Measurements from ENCODE around the gene OR2B3. TPM values are rescaled to one million over a fixed set of nuclear protein-coding genes. Genes with fewer than 3 reads are reported as not detected.

Gene OR2B3
- total and polyA plus RNA-seq, 9 donors, result not detected

DNA sequence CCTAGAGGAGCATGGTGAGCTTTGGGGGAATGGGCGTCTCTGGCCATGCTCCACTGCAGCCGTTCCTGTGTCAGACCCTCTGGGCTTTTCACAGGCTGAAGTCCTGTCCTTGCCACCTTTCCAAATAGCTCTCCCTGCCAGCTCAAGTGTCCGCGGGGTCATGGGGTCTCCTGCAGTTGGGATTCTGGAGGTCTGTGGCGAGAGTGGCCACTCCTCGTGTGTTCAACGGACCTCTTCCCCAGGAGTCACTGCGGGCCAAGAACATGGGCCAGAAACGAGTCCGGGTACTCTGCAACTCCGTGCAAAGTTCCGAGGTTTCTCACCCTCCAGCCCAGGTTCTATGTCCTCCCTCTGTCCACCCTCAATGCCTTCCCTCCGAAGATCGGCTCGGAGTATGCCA, 4.7 kb downstream of the OR2B3 start:
- no peak for DNase-seq
- Histone ChIP-seq H3K36me3 (ENCODE audit: control insufficient read depth, insufficient read depth, low read length) (no peaks in the 10 kb centered on the region), H3K4me3 (ENCODE audit: low read length) (no peak overlapping the region), H3K27me3 (ENCODE audit: control insufficient read depth, insufficient read depth, low read length) (no peaks in the 10 kb centered on the region), H3K27ac (ENCODE audit: low read length) (no peak overlapping the region), H3K4me1 (ENCODE audit: control insufficient read depth, insufficient read depth, low read length) (no peaks in the 10 kb centered on the region), H3K9me3 (replicated peaks; ENCODE audit: control insufficient read depth, low read depth, low read length) (no peaks in the 10 kb centered on the region)
- WGBS (ENCODE audit: insufficient coverage), result 96% methylated on average over 9 of the region's 15 CpGs

DNA sequence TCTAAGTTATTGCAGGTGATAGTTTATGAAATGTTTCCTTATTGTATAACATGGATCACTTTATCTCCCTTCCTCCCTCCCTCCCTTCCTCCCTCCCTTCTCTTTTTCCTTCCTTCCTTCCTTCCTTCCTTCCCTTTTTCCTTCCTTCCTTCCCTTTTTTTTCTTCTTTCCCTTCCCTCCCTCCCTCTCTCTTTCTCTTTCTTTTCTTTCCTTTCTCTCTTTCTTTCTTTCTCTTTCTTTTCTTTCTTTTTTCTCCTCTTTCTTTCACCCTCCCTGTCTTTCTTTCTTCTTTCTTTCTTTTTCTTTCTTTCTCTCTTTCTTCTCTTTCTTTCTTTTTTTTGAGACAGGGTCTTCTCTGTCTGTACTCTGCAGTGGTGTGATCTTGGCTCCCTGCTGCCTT, 5.8 kb downstream of the OR2B3 start:
- H3K9me3 ChIP-seq (replicated peaks; ENCODE audit: control insufficient read depth, low read depth, low read length), result no peaks in the 10 kb centered on the region
- H3K27me3 ChIP-seq (ENCODE audit: control insufficient read depth, insufficient read depth, low read length), result no peaks in the 10 kb centered on the region
- H3K27ac ChIP-seq (ENCODE audit: low read length), result no peak overlapping the region
- no peaks in the 10 kb centered on the region for H3K4me1 ChIP-seq (ENCODE audit: control insufficient read depth, insufficient read depth, low read length)
- no peak overlapping the region for H3K4me3 ChIP-seq (ENCODE audit: low read length)
- no peaks in the 10 kb centered on the region for H3K36me3 ChIP-seq (ENCODE audit: control insufficient read depth, insufficient read depth, low read length)
- no peak for DNase-seq

DNA sequence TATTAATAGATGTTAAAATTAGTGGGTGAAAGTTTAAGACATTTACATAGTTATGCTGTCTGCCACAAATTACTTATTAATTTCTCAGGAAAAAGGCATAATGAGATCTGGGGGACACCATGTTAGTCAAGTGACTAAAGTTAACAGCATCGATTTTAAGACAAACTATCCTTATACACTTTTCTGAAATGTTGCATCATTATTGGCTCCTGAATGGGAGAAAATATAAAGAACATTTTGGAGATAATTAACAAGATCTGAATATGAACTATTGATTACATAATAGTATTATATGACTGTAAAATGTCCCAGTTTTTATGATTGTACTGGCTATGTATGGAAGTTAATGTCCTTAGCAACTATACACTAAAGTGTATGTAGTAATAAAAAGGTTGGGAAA, 7.9 kb downstream of the OR2B3 start:
- H3K27ac ChIP-seq (ENCODE audit: low read length), result no peak overlapping the region
- H3K4me3 ChIP-seq (ENCODE audit: low read length), result no peak overlapping the region
- DNase-seq, result no peak
- no CpG with 5 or more reads among the region's 1 CpG for WGBS (ENCODE audit: insufficient coverage)
- no peaks in the 10 kb centered on the region for H3K4me1 ChIP-seq (ENCODE audit: control insufficient read depth, insufficient read depth, low read length)
- H3K36me3 ChIP-seq (ENCODE audit: control insufficient read depth, insufficient read depth, low read length), result no peaks in the 10 kb centered on the region
- H3K9me3 ChIP-seq (replicated peaks; ENCODE audit: control insufficient read depth, low read depth, low read length), result no peaks in the 10 kb centered on the region
- H3K27me3 ChIP-seq (ENCODE audit: control insufficient read depth, insufficient read depth, low read length), result no peaks in the 10 kb centered on the region

DNA sequence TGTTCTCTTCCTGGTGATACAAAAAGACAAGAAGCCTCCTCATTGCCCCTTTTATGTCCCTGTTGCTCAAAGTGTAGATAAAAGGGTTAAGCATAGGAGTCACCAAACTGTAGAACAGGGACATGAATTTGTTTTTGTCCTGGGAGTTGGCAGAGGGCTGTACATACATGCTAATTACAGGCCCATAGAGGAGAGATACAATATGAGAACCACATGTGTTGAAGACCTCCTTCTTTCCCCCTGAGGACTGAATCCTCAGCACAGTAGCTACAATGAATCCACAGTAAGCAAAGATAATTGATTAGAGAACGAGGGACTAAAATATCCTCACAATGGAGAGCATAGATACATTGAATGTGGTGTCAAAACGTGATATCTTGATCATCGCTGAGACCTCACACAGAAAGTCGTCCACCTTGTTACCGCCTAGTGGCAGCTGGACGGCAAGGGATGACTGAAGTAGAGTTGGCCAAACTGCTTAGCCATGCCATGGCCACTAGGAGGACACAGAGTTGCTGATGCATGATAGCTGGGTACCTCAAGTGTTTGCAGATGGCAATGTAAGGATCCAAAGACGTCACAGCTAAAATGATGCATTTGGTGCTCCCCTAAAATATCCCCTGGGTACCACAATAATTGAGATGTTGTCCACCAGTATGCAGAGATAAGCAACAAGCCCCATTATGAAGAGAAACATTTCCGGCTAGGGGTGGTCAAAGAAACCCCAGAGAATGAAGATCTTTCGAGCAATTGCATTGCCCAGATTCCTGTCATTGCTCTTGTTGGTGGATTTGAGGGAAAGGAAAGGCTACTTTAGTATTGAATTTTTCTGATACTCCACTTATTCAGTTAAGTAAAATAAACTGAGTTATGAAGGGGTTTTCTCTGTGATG, 15.0 kb downstream of the OR2B3 start:
- H3K27me3 ChIP-seq (ENCODE audit: control insufficient read depth, insufficient read depth, low read length), result no peaks in the 10 kb centered on the region
- no peak overlapping the region for H3K27ac ChIP-seq (ENCODE audit: low read length)
- DNase-seq, result peak; percentile 0
- no peaks in the 10 kb centered on the region for H3K9me3 ChIP-seq (replicated peaks; ENCODE audit: control insufficient read depth, low read depth, low read length)
- H3K4me3 ChIP-seq (ENCODE audit: low read length), result no peak overlapping the region
- no peaks in the 10 kb centered on the region for H3K4me1 ChIP-seq (ENCODE audit: control insufficient read depth, insufficient read depth, low read length)
- WGBS (ENCODE audit: insufficient coverage), result 17% methylated on average over 6 of the region's 9 CpGs
- no peaks in the 10 kb centered on the region for H3K36me3 ChIP-seq (ENCODE audit: control insufficient read depth, insufficient read depth, low read length)

DNA sequence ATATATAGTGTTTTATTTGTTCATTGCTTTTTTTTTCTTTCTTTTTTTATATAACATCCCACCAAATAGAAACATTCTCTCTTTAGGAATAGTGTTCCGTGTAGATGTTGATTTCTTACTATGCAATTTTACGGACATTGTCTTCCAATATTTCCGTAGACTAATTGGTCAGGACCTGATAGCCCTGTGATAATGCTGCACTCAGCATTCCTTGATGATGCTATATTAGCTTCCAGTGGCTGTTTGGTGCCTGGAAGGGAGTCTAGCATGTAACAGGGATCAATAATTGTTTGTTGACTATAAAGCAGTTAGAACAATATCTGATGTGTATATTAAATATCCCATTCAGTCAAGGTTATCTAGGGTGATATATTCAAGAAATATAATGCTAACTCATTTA, 35.4 kb downstream of the OR2B3 start:
- no peak for DNase-seq
- WGBS (ENCODE audit: insufficient coverage), result no CpG with 5 or more reads among the region's 3 CpGs
- Histone ChIP-seq H3K27ac (ENCODE audit: low read length) (no peak overlapping the region), H3K36me3 (ENCODE audit: control insufficient read depth, insufficient read depth, low read length) (no peaks in the 10 kb centered on the region), H3K4me1 (ENCODE audit: control insufficient read depth, insufficient read depth, low read length) (no peaks in the 10 kb centered on the region), H3K9me3 (replicated peaks; ENCODE audit: control insufficient read depth, low read depth, low read length) (no peaks in the 10 kb centered on the region), H3K4me3 (ENCODE audit: low read length) (no peak overlapping the region), H3K27me3 (ENCODE audit: control insufficient read depth, insufficient read depth, low read length) (no peaks in the 10 kb centered on the region)

DNA sequence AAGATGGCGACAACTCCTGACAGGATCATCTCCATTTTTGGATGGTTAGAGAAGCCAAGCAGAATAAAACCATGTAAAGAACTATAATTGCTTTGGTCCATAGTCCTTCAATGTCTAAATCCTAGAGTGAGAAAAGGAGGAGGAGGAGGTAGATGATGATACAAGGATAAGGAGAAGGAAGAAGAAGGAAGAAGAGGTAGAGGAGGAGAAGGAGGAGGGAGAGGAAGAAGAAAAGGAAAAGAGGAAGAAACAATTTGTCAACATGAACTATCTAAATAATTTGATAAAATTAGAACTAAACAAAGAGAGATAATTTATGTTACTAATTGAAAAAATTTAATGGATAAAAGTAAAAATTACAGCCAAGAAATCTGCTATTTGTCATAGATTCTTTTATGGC, 42.0 kb downstream of the OR2B3 start, which contains the start of gene OR2W1:
Gene OR2W1, minus strand, starts transcription at position 101 of the 400 bp plus-strand sequence. Its CDS starts 0 bp downstream, at position 101.
- no peaks in the 10 kb centered on the region for H3K9me3 ChIP-seq (replicated peaks; ENCODE audit: control insufficient read depth, low read depth, low read length)
- H3K27ac ChIP-seq (ENCODE audit: low read length), result no peak within 1 kb of the TSS
- no peak within 1 kb of the TSS for H3K4me3 ChIP-seq (ENCODE audit: low read length)
- no peak for DNase-seq
- WGBS (ENCODE audit: insufficient coverage), result 83% methylated on average over 1 of the region's 1 CpG
- no peaks in the 10 kb centered on the region for H3K27me3 ChIP-seq (ENCODE audit: control insufficient read depth, insufficient read depth, low read length)
- no peaks in the 10 kb centered on the region for H3K36me3 ChIP-seq (ENCODE audit: control insufficient read depth, insufficient read depth, low read length)
- no peaks in the 10 kb centered on the region for H3K4me1 ChIP-seq (ENCODE audit: control insufficient read depth, insufficient read depth, low read length)

Other genes with a start within 250 kb of the OR2B3 start
- 47.7 TPM for gene TRIM27, start 163.3 kb downstream of the OR2B3 start, total RNA-seq
- 10 to 100 TPM; 39.6 to 52.3 (median 45.8) TPM for gene TRIM27, start 163.3 kb downstream of the OR2B3 start, polyA plus RNA-seq (ENCODE audit: insufficient read depth in 1 of 8, insufficient read length in 8 of 8, low replicate concordance in 1 of 8)
- gene ZNF311, start 82.0 kb downstream of the OR2B3 start, total RNA-seq, result 2.3 TPM
- 1 to 10 TPM; 1.5 to 2.7 (median 2.2) TPM for gene ZNF311, start 82.0 kb downstream of the OR2B3 start, polyA plus RNA-seq (ENCODE audit: insufficient read depth in 1 of 8, insufficient read length in 8 of 8, low replicate concordance in 1 of 8)
- gene OR2W1, start 42.1 kb downstream of the OR2B3 start, total RNA-seq, result not detected
- gene OR2W1, start 42.1 kb downstream of the OR2B3 start, polyA plus RNA-seq (ENCODE audit: insufficient read depth in 1 of 8, insufficient read length in 8 of 8, low replicate concordance in 1 of 8), result not detected
- gene OR2J1, start 12.2 kb upstream of the OR2B3 start, total RNA-seq, result not detected
- gene OR2J1, start 12.2 kb upstream of the OR2B3 start, polyA plus RNA-seq (ENCODE audit: insufficient read depth in 1 of 8, insufficient read length in 8 of 8, low replicate concordance in 1 of 8), result not detected
- not detected for gene OR2J3, start 20.7 kb upstream of the OR2B3 start, total RNA-seq
- gene OR2J3, start 20.7 kb upstream of the OR2B3 start, polyA plus RNA-seq (ENCODE audit: insufficient read depth in 1 of 8, insufficient read length in 8 of 8, low replicate concordance in 1 of 8), result not detected
- not detected for gene OR2J2, start 83.6 kb upstream of the OR2B3 start, total RNA-seq
- not detected for gene OR2J2, start 83.6 kb upstream of the OR2B3 start, polyA plus RNA-seq (ENCODE audit: insufficient read depth in 1 of 8, insufficient read length in 8 of 8, low replicate concordance in 1 of 8)
- not detected for gene OR14J1, start 214.4 kb upstream of the OR2B3 start, total RNA-seq
- gene OR14J1, start 214.4 kb upstream of the OR2B3 start, polyA plus RNA-seq (ENCODE audit: insufficient read depth in 1 of 8, insufficient read length in 8 of 8, low replicate concordance in 1 of 8), result under 1 TPM in 6 of 8 donors, not detected in 2; 0.02 to 0.12 (median 0.05) TPM